Gastroesophageal sphincter (tissue), 3 donors: ENCODE measurements around the gene COL6A1.

Experiments used
- EP300 ChIP-seq: sonication (generic); formaldehyde crosslinking; IDR thresholded peaks from one replicate; pipeline ENCODE4 v1.6.1; 2017; ENCODE audit warnings: antibody characterized with exemption, mild to moderate bottlenecking
- TF ChIP-seq, protein P1 (sequence below), 4 experiments: fragments of 200-600 bp in 2 of 4; fragments of 450-650 bp in 2 of 4; sonication (generic) in 1 of 4; IDR thresholded peaks; one replicate each; pipeline ENCODE4 v1.5.1; 2017 to 2019; ENCODE audit warnings: antibody characterized with exemption in 4 of 4, mild to moderate bottlenecking in 2 of 4, moderate library complexity in 2 of 4

DNA sequence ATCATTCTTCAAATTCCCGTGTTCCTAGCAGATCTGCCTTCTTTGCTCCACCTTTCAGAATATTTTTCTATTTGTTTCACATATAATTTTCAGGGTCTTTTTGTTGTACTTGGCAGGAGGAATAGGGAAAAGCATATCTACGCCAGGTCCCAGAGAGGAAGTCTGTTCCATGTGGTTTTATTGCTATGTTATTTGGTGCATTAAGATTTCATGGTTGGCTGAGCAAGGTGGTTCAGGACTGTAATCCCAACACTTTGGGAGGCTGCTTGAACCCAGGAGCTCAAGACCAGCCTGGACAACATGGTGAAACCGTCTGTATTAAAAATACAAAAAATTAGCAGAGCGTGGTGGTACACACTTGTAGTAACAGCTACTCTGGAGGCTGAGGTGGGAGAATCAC, 36.1 kb downstream of the COL6A1 start:
- TF ChIP-seq, protein P1, sequence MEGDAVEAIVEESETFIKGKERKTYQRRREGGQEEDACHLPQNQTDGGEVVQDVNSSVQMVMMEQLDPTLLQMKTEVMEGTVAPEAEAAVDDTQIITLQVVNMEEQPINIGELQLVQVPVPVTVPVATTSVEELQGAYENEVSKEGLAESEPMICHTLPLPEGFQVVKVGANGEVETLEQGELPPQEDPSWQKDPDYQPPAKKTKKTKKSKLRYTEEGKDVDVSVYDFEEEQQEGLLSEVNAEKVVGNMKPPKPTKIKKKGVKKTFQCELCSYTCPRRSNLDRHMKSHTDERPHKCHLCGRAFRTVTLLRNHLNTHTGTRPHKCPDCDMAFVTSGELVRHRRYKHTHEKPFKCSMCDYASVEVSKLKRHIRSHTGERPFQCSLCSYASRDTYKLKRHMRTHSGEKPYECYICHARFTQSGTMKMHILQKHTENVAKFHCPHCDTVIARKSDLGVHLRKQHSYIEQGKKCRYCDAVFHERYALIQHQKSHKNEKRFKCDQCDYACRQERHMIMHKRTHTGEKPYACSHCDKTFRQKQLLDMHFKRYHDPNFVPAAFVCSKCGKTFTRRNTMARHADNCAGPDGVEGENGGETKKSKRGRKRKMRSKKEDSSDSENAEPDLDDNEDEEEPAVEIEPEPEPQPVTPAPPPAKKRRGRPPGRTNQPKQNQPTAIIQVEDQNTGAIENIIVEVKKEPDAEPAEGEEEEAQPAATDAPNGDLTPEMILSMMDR (IDR thresholded peaks at IDR 0.05) = no peak
- no peak for TF ChIP-seq EP300
